Neutrophil (primary cell): ENCODE results near the gene CHMP4B.

Experiments
- H3K27ac ChIP-seq: fragments of 200-600 bp; sonication (generic); 2 replicates; pipeline ENCODE4 v1.5.1; 2016; ENCODE audit warnings: mild to moderate bottlenecking, moderate library complexity
- H3K27me3 ChIP-seq: fragments of 200-600 bp; sonication (generic); 2 replicates; pipeline ENCODE4 v1.6.0; 2016; ENCODE audit warnings: mild to moderate bottlenecking
- H3K36me3 ChIP-seq: fragments of 200-600 bp; sonication (generic); 2 replicates; pipeline ENCODE4 v1.5.1; 2017
- H3K4me1 ChIP-seq, 2 experiments: fragments of 200-600 bp in 1 of 2; sonication (generic) in 1 of 2; 1 replicate in 1 of 2; 2 replicates in 1 of 2; pipeline versions ENCODE4 v1.5.1 to v1.6.1; 2013 to 2016; ENCODE audit warnings: low read depth in 1 of 2, low read length in 1 of 2, mild to moderate bottlenecking in 1 of 2, moderate library complexity in 1 of 2; ENCODE audit not compliant: control insufficient read depth in 1 of 2, insufficient read depth in 1 of 2
- H3K4me3 ChIP-seq, 2 experiments: fragments of 200-600 bp in 1 of 2; sonication (generic) in 1 of 2; 1 replicate in 1 of 2; 2 replicates in 1 of 2; pipeline ENCODE4 v1.5.1; 2013 to 2016; ENCODE audit warnings: low read depth in 1 of 2, low read length in 1 of 2, mild to moderate bottlenecking in 1 of 2, moderate library complexity in 1 of 2
- H3K9me3 ChIP-seq: fragments of 200-600 bp; sonication (generic); 2 replicates; pipeline ENCODE4 v1.5.1; 2016
- CTCF ChIP-seq: fragments of 200-600 bp; sonication (generic); IDR thresholded peaks from 2 replicates; pipeline ENCODE4 v1.5.1; 2016; ENCODE audit warnings: antibody characterized with exemption

Gene CHMP4B

GRCh38 chr20:33824852-33825251 lies 13.7 kb downstream of the CHMP4B start:
- Histone ChIP-seq H3K4me1 (peaks cover 33 to 48% of the 10 kb centered on the region in 2 experiments), H3K36me3 (no peaks in the 10 kb centered on the region), H3K27ac (peak overlapping the region; percentile 66), H3K4me3 (no peak overlapping the region), H3K27me3 (no peaks in the 10 kb centered on the region), H3K9me3 (no peaks in the 10 kb centered on the region)
- no peak for TF ChIP-seq CTCF

- H3K27me3 ChIP-seq = no peaks in the 10 kb centered on the region
- no peak for TF ChIP-seq CTCF
- peaks cover 38 to 52% of the 10 kb centered on the region in 2 experiments for H3K4me1 ChIP-seq
Measured at GRCh38 chr20:33825340-33826269, 14.5 kb downstream of the CHMP4B start.

GRCh38 chr20:33826270-33826897 lies 15.2 kb downstream of the CHMP4B start:
- Histone ChIP-seq H3K36me3 (no peaks in the 10 kb centered on the region), H3K27me3 (no peaks in the 10 kb centered on the region), H3K9me3 (no peaks in the 10 kb centered on the region), H3K4me3 (peak overlapping the region in 1 of 2 experiments; percentile 18), H3K4me1 (peaks cover 38 to 52% of the 10 kb centered on the region in 2 experiments), H3K27ac (peak overlapping the region; percentile 66)
- no peak for TF ChIP-seq CTCF

More at GRCh38 chr20:33825340-33826269, 14.5 kb downstream of the CHMP4B start:
- Histone ChIP-seq H3K9me3 (no peaks in the 10 kb centered on the region), H3K36me3 (no peaks in the 10 kb centered on the region), H3K4me3 (no peak overlapping the region), H3K27ac (peak overlapping the region; percentile 66)

- H3K27ac ChIP-seq = peak overlapping the region; percentile 66
- H3K27me3 ChIP-seq = no peaks in the 10 kb centered on the region
- no peaks in the 10 kb centered on the region for H3K9me3 ChIP-seq
- no peak for TF ChIP-seq CTCF
- peak overlapping the region in 1 of 2 experiments; percentile 16 for H3K4me3 ChIP-seq
- H3K36me3 ChIP-seq = peaks cover 4% of the 10 kb centered on the region
- peaks cover 38 to 52% of the 10 kb centered on the region in 2 experiments for H3K4me1 ChIP-seq
Measured at GRCh38 chr20:33827109-33827508, 16.0 kb downstream of the CHMP4B start.

GRCh38 chr20:33827634-33828325 lies 16.6 kb downstream of the CHMP4B start:
- Histone ChIP-seq H3K4me3 (no peak overlapping the region), H3K36me3 (peaks cover 8% of the 10 kb centered on the region), H3K9me3 (no peaks in the 10 kb centered on the region), H3K27me3 (no peaks in the 10 kb centered on the region), H3K27ac (peak overlapping the region; percentile 66), H3K4me1 (peaks cover 38 to 52% of the 10 kb centered on the region in 2 experiments)
- no peak for TF ChIP-seq CTCF
